Activated gamma-delta T cell (primary cell): ENCODE data around the gene CENPL.
A peak's percentile ranks its signal among the peaks of the same experiment; 100 is the strongest.
"Not testable (repeated sequence)": the region's sequence is repeated elsewhere in the genome, so short reads cannot be mapped to it uniquely, and the experiment has no call there.

Experiments used
- DNase-seq: peaks from one replicate; lab custom pipeline; 2025; lab: John Stamatoyannopoulos, UW

Gene CENPL

GRCh38 chr1:173857363-173857917 is 32.8 kb upstream of the CENPL start:
- no peak for DNase-seq

- DNase-seq, result no peak
Measured at GRCh38 chr1:173856903-173857302, 32.2 kb upstream of the CENPL start.

GRCh38 chr1:173856014-173856413 is 31.3 kb upstream of the CENPL start:
- DNase-seq, result no peak

- no peak for DNase-seq
Measured at GRCh38 chr1:173853074-173853473, 28.4 kb upstream of the CENPL start.

- no peak for DNase-seq
Measured at GRCh38 chr1:173852105-173852504, 27.4 kb upstream of the CENPL start.

GRCh38 chr1:173832748-173833147 is 8.1 kb upstream of the CENPL start:
- DNase-seq, result no peak

GRCh38 chr1:173827611-173828010 is 2.9 kb upstream of the CENPL start:
- DNase-seq, result no peak

- peak; percentile 50 for DNase-seq
Measured at GRCh38 chr1:173823781-173824314, 835 bp downstream of the CENPL start.

- DNase-seq, result no peak
Measured at GRCh38 chr1:173821680-173822079, 3.0 kb downstream of the CENPL start.

- no peak for DNase-seq
Measured at GRCh38 chr1:173818459-173818858, 6.2 kb downstream of the CENPL start.

GRCh38 chr1:173813654-173814053 is 11.0 kb downstream of the CENPL start:
- not testable (repeated sequence) for DNase-seq

GRCh38 chr1:173802961-173803360 is 21.7 kb downstream of the CENPL start:
- DNase-seq, result no peak

- not testable (repeated sequence) for DNase-seq
Measured at GRCh38 chr1:173799995-173800394, 24.7 kb downstream of the CENPL start.

- DNase-seq, result no peak
Measured at GRCh38 chr1:173798078-173798477, 26.6 kb downstream of the CENPL start.

- DNase-seq, result no peak
Measured at GRCh38 chr1:173789841-173790240, 34.8 kb downstream of the CENPL start.

- DNase-seq, result no peak
Measured at GRCh38 chr1:173784997-173785396, 39.7 kb downstream of the CENPL start.

GRCh38 chr1:173779936-173780335 is 44.7 kb downstream of the CENPL start:
- no peak for DNase-seq

- DNase-seq, result no peak
Measured at GRCh38 chr1:173775578-173776226, 49.0 kb downstream of the CENPL start.

GRCh38 chr1:173771560-173771959 is 53.1 kb downstream of the CENPL start:
- DNase-seq, result no peak

- not testable (repeated sequence) for DNase-seq
Measured at GRCh38 chr1:173770330-173770729, 54.4 kb downstream of the CENPL start.

GRCh38 chr1:173768827-173769226 is 55.9 kb downstream of the CENPL start:
- no peak for DNase-seq

GRCh38 chr1:173768206-173768605 is 56.5 kb downstream of the CENPL start:
- DNase-seq, result no peak

GRCh38 chr1:173764331-173764730 is 60.4 kb downstream of the CENPL start:
- not testable (repeated sequence) for DNase-seq

- DNase-seq, result no peak
Measured at GRCh38 chr1:173758980-173759379, 65.7 kb downstream of the CENPL start.
